T-helper 2 cell (primary cell): ENCODE data around the gene CFAP100.

Source experiments
- DNase-seq, 5 experiments: peaks; one replicate each; pipeline versions ENCODE4 v3.0.0 to v3.0.0-alpha.2; 2012 to 2022

Gene CFAP100

GRCh38 chr3:126446301-126446700 lies 51.6 kb downstream of the CFAP100 start:
- DNase-seq: no peak

- DNase-seq: peak in 1 of 5 experiments; percentile 21
Observed at GRCh38 chr3:126446791-126447190, 52.1 kb downstream of the CFAP100 start.

GRCh38 chr3:126447456-126448106 lies 52.9 kb downstream of the CFAP100 start:
- DNase-seq: no peak

GRCh38 chr3:126448136-126448892 lies 53.6 kb downstream of the CFAP100 start:
- DNase-seq: no peak

GRCh38 chr3:126448893-126449180 lies 54.1 kb downstream of the CFAP100 start:
- DNase-seq: no peak

- DNase-seq: no peak
Observed at GRCh38 chr3:126449621-126450051, 54.9 kb downstream of the CFAP100 start.

- no peak for DNase-seq
Observed at GRCh38 chr3:126450219-126450618, 55.5 kb downstream of the CFAP100 start.

- no peak for DNase-seq
Observed at GRCh38 chr3:126450744-126451143, 56.0 kb downstream of the CFAP100 start.

GRCh38 chr3:126451511-126451910 lies 56.8 kb downstream of the CFAP100 start:
- DNase-seq: no peak

GRCh38 chr3:126452213-126452612 lies 57.5 kb downstream of the CFAP100 start:
- DNase-seq: no peak

GRCh38 chr3:126454025-126454424 lies 59.3 kb downstream of the CFAP100 start:
- DNase-seq: no peak

- DNase-seq: peak in 1 of 5 experiments; percentile 27
Observed at GRCh38 chr3:126454437-126455198, 59.9 kb downstream of the CFAP100 start.

- no peak for DNase-seq
Observed at GRCh38 chr3:126456211-126456610, 61.5 kb downstream of the CFAP100 start.

- no peak for DNase-seq
Observed at GRCh38 chr3:126456766-126457388, 62.2 kb downstream of the CFAP100 start.

- DNase-seq: no peak
Observed at GRCh38 chr3:126459111-126459762, 64.5 kb downstream of the CFAP100 start.

- no peak for DNase-seq
Observed at GRCh38 chr3:126459763-126460127, 65.0 kb downstream of the CFAP100 start.

- no peak for DNase-seq
Observed at GRCh38 chr3:126460381-126460780, 65.7 kb downstream of the CFAP100 start.

- DNase-seq: no peak
Observed at GRCh38 chr3:126461450-126462070, 66.9 kb downstream of the CFAP100 start.

GRCh38 chr3:126463521-126463920 lies 68.8 kb downstream of the CFAP100 start:
- DNase-seq: no peak

- DNase-seq: no peak
Observed at GRCh38 chr3:126464093-126464492, 69.4 kb downstream of the CFAP100 start.

- DNase-seq: no peak
Observed at GRCh38 chr3:126464494-126464893, 69.8 kb downstream of the CFAP100 start.

GRCh38 chr3:126464997-126465396 lies 70.3 kb downstream of the CFAP100 start:
- no peak for DNase-seq
